Mammary epithelial cell (primary cell): ENCODE measurements around the gene BHLHA9.
A peak's percentile ranks its signal among the peaks of the same experiment; 100 is the strongest.

Source experiments
- EZH2 ChIP-seq: IDR thresholded peaks from 2 replicates; pipeline ENCODE4 v1.6.1; 2012; ENCODE audit warnings: low read length, inconsistent platforms, borderline replicate concordance
- TF ChIP-seq, protein P1 (sequence below), 2 donors: IDR thresholded peaks in 1 of 2; conservative IDR thresholded peaks in 1 of 2; 2 replicates each; pipeline ENCODE4 v1.5.1; 2011 to 2012; ENCODE audit warnings: inconsistent platforms in 2 of 2, low read length in 2 of 2, mild to moderate bottlenecking in 2 of 2, control low read depth in 1 of 2, low read depth in 1 of 2; ENCODE audit not compliant: insufficient read depth in 1 of 2; ENCODE audit errors: extremely low read depth in 1 of 2

DNA sequence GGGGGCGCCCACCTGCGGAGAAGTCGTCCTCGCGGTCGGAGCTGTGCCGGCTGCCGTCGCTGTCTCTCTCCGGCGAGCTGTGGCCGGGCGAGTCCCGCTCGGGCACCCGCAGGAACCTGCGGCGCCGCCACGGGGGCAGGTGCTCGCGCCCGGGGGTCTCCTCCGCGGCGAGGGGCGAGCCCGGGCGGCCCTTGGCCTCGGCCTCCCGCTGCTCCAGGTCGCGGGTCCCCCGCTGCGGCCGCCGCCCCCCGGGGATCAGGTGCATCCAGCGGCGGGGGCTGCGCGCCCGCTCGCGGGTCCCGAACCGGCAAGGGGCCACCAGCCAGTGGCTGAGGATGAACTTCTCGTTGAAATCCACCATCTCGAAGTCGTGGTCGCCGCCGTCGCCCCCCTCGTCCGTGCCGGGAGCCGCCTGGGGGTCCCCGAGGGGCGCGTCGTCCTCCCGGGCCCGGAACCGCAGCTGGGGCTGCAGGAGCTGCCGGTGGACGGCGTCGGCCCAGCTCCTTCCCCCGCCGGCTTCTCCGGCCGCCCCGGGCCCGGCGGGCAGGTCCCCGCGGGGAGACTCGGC lies 41.4 kb upstream of the BHLHA9 start:
- TF ChIP-seq, protein P1, sequence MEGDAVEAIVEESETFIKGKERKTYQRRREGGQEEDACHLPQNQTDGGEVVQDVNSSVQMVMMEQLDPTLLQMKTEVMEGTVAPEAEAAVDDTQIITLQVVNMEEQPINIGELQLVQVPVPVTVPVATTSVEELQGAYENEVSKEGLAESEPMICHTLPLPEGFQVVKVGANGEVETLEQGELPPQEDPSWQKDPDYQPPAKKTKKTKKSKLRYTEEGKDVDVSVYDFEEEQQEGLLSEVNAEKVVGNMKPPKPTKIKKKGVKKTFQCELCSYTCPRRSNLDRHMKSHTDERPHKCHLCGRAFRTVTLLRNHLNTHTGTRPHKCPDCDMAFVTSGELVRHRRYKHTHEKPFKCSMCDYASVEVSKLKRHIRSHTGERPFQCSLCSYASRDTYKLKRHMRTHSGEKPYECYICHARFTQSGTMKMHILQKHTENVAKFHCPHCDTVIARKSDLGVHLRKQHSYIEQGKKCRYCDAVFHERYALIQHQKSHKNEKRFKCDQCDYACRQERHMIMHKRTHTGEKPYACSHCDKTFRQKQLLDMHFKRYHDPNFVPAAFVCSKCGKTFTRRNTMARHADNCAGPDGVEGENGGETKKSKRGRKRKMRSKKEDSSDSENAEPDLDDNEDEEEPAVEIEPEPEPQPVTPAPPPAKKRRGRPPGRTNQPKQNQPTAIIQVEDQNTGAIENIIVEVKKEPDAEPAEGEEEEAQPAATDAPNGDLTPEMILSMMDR (conservative IDR thresholded peaks at IDR 0.05 in 1 of 2, IDR thresholded peaks at IDR 0.05 in 1 of 2; ENCODE audit: extremely low read depth in 1 of 2, insufficient read depth in 1 of 2, low read depth in 1 of 2, low read length in 2 of 2): no peak
- TF ChIP-seq EZH2: peak; percentile 61
